Measurements from ENCODE around the gene SLC35B3.
"Not testable (repeated sequence)": the region's sequence is repeated elsewhere in the genome, so short reads cannot be mapped to it uniquely, and the experiment has no call there.

SLC35B3 gene

DNA sequence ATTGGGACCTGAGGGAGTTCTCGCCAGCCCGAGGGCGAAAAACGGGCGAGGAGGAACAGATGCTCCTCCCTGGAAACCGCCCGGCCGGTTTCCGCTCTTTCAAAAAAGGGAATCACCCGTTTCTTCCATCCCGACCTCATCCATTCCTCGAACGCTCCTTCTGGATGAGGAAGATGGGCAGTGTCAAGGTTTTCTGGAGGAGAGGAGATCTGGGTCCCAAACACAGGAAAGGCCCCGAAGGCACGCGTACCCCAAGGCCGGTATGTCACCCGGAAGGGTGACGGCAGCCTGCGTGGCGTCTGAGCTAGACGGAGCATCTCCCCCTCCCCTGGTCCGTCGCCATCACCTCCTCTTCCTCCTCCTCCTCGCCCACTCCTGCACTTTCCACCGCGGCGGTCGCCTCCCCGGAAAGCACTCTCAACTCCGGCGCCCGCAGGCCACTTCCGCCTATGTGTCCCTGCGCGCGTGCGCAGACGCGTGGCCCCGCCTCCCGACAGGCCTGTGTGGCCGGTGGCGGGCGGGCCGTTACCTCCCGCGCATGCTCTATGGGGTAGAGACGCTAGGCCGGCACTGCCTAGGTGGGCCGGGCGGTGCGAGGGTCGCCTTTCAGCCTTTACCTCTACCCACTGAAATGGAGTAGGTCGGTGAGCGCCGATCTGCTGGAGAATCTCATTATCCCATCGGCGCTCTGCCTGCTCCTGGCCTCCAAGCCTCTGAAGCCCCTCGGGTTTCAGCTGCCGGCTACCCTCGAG, at the start of gene SLC35B3:
Gene SLC35B3, minus strand, starts transcription at position 453 of the 752 bp plus-strand sequence.
- DNase-seq = peak; percentile 96

DNA sequence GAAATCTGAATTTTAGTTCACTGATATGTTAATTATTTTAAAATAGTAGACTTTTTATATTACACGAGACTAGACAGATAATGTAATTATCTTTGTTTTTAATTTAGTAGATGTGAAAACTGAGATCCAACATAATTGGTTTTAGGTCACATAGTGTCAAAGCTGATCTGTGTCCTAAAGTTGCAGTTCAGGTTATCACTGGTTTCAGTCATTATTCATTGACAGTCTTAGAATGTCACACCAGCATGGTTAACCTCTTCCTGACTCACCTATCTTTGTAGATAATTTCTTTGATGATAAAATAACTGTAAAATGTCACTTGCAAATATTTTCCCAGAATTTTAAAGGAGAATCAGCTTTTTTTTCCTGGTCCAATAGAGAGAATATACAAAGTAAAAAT, 48.3 kb upstream of the SLC35B3 start:
- no peak for DNase-seq

DNA sequence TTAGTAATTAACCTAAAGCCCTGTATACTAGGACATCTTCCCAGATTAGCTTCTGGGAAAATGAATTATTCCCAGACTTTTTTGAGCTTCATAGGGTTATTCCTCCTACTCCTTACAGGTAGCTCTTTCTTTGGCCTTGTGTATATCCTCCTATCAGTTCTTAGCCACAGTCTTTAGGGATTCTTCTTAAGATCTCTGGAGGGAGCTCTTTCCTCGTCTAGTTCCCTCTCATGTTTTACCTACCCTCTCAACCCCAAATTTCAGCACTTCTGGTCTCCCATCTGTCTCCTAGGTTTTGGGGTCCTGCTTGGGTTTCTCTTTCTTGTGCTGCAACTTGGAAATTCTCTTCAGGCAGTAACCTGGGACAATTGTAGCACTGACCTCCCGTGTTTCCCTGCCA, 46.4 kb upstream of the SLC35B3 start:
- DNase-seq = no peak

DNA sequence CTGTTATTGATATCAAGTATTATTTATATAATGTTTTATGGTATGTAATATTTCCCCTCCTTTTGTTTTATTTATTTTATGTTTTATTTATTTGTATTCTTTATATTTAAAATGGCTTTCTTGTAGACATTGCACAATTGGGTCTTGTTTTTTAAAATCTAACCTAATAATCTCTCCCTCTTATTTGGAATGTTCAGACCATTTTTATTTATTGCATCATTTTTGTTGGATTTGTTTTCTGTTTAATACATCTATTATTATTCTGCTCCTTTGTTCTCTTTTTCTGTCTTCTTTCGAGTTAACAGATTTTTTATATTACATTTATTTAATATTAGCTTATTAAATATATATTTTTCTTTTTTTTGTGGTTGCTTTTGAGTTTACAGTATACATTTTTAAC, 43.1 kb upstream of the SLC35B3 start:
- DNase-seq = no peak

DNA sequence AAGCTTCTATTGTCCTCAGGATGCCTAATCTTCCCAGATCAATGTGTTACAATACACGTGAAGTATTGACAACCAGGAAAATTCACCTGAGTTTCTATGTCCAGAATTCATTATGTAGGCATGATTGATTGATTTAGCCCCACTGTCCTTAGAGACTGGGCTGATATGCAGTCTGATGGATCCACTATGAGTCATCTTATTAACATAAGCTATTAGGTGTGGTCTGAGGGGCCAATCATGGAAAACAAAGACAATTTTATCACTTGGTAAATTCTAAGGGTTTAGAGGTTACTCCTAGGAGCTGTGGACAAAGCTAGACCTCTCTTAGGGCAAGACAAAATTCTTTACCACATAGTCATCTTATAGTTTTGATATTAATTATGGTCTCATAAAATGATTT, 41.3 kb upstream of the SLC35B3 start:
- no peak for DNase-seq

DNA sequence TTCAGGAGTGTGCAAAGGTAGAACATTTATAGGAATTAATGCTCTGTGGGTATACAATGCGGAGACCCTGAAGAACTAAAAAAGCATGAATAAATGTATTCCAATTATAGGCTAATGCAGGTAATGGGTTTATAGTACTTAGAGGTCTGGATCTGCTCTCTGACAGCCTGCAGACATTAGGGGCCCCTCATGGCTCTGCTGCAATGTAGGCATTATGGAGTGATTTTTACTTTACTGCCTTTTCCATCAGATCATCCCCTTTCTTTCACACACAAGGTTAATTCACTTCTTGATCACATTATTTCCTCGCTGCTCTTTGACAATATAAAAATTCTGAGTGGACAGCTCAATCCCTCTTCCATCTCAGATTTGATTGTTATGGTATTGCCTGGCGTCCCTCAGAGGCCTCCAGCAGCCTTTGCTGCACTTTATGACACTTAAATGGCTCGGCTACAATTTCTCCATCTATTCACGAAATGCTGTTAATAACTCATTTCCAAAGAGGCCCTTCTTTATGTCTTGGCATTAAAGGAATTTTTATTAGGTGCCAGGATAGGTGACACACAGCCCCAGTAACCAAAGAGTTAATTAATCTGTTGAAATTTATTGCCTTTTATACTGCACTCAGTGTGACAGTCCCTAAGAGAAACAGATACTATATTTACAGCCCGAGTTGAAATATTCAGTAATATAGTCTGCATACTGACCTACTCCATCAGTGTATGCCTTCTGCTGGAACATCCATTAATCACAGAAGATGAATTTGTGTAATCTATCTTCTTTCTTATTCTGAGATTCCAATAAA, 33.4 kb upstream of the SLC35B3 start:
- no peak for DNase-seq

DNA sequence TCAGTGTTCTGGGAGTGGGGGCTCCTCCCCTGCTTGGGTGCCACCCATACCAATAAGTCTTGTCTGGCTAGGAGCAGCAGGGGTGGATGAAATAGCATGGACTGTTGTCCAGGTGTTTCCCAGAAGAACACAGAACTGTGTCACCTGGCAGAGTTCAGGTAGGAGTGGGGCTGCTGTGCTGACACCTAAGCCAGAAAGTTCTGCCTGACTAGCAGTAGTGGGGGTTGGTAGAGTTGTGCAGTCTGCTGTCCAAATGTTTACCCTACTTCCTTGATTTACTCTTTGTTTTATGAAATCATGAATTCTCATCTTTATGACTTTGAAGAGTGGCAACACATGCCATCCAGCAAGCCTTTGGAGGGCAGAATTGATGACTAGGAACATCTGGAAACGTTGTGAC, 27.3 kb upstream of the SLC35B3 start:
- DNase-seq = no peak

DNA sequence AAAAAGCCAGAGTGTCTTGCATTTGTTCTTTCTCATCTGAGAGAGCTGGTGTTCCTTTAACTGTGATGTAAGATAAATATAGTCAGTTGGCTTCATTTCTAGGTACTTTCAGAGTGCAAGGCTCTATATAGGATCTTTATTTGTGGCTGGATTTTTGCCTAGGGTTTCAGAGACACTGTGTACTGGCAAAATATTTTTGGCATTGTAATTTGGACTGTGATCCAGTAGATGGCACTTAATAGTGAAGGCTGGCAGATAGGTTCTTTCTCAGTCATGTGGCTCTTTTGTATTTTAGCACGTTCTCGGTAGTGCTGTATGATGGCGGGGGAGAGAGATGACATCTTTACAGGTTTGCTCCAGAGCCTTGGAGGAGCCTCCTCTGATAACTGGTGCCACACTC, 26.8 kb upstream of the SLC35B3 start:
- no peak for DNase-seq

DNA sequence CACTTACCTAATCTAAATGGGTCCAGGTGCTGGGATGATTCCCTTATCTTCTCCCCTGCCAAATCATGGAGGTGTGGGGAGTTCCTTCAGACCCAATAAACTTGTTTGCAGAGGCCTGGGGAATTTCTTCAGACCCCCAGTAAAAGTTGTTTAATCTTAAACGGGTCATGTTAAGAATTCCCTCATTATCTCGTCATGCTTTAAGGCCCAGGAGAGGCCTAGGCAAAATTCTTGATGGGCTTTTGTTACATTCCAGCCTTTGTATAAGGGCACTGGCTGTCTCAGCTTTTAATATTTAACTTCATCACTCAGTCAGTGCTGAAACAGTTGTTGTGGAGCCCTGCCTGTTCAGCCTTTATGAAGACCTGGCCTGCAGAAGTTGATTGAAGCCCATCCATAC, 11.0 kb upstream of the SLC35B3 start:
- DNase-seq = no peak

DNA sequence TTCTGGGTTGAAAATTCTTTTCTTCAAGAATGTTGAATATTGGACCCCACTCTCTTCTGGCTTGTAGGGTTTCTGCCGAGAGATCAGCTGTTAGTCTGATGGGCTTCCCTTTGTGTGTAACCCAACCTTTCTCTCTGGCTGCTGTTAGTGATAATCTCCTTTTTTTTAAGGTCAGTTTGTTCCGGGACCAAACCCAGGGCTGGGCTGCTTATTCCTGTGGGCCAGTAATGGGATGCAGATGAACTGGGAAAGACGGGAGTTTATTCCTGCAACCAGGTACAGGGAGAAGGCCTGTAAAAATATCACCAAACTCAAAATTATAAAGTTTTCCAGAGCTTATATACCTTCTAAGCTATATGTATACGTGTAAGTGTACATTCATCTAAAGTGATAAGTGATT, 10.6 kb upstream of the SLC35B3 start:
- not testable (repeated sequence) for DNase-seq

DNA sequence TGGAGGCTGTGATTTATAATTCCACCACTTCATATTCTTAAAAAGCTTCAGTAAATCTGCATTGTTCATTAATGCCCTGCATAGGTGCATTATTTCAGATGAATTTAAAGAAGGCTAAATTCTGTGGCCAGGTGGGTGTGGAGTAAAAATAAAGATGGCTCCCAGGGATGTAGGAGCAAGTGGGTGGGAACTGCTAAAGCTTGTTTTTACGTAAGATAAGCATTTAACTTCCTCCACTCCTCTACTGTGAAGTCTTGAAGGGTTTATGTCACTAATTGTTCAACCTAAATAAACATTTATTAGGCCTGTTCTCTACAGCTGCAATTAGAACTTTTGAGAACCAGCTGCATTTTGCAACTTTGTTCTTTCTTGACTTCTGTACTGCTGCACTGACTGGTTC, 6.8 kb upstream of the SLC35B3 start:
- DNase-seq = no peak

DNA sequence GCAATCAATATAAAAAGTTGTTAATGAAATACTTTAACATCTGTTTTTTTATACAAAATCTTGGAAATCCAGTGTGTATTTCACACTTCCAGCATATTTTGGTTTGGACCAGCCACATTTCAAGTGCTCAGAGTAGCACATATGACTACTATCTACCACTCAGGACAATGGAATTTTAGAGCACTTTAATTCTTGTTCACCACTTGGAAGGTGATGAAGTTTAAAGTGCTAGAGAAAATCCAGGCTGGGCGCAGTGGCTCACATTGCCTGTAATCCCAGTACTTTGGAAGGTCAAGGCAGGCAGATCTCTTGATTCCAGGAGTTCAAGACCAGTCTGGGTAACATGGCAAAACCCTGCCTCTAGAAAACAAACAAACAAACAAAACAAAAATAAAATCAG, 6.1 kb upstream of the SLC35B3 start:
- no peak for DNase-seq

DNA sequence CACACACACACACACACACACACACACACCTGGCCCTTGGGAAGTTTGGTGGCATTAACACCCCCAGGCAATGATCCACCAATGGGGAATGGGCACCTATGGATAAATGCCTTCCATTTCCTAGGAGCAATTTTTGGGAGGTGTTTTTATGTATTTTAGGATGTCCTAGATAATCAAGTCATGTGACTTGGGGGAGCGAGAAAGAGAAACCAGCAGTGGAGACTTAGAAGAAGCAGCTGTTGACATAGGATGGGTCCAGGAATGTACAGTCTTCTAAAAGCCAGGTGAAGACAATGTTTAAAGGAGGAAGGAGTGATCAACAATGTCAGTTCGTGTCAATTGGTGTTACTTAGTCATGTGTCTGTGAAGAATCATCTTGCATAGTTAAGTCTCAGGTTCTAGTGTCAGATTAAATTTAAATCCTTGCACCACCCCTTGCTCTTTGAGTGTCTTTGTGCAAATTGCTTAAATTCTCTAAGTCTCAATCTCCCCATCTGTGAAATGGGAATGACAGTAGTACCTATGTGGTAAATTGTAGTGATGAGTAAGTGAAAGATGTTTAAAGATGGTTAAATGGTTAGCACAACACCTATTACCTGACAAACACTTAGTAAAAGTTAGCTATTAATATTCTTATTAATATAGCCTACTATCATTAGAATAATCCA, 4.4 kb upstream of the SLC35B3 start:
- no peak for DNase-seq

DNA sequence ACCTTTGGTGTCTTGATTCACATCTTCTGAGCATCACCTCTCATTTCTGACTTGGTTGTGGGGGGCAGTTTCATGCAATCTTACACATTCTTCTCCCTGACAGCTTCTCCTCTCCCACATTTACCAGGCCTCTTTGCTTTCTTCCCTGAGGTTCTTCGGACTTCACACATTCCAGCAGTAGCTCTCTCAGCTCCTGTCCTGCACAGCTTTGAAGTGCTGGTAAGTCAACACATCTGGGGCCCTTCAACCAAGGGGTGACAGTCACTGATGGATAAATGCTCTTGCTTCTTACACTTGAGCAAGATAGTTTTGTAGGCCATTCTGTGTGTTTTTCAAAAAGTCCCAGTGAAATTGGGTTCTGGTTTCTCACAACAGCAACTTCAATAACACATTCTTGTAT, 2.5 kb upstream of the SLC35B3 start:
- DNase-seq = no peak

DNA sequence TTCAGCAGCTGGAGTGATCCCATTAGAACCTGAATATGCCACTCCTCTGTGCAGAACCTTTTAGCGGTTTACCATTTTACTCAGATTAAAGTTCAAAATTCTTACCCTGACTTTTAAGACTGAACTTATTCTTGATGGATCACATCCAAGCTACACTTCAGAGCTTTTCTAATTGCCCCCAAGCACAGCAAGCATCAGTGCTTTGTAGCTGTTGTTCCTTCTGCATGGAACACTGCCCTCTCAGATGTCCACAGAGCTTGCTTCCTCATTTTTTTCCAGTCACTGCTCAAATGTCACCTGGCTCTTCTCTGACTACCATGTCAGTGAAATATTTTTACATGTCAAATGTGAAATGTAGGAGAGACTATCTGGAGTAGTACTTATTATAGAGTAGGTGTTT, 1.6 kb upstream of the SLC35B3 start:
- DNase-seq = no peak

DNA sequence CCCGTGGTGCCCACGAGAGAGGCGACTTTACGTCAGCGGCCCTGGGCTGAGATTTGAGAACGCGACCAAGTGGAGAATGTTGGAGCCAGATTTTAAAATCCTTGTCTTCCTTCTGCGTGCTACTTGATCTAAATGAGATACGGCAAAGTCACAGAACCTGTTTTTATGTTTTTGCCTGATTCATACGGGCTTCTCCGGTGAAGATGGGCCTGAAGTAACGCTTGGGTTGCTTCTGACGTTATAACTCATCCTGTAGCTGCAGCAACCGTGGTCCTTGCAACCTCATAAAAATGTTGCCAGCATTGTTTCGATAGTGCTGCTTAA, 462 bp upstream of the SLC35B3 start:
- no peak for DNase-seq

DNA sequence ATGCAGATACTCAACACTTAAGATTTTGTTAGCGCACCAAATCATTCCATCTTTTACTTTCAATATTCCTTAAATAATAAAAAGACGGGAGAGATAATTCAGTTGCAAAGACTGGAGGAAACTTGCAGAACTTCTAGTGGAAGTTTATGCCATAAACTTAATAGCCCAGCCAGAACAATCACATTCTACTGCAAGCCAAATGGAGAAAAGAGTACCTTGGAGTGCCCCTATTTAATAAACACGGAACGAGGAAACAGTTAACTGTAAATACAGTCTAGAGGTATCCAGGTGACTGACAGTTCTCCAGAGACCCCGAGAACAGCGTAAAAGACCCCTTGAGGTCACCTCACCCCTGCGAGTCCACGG, 635 bp downstream of the SLC35B3 start:
- DNase-seq = peak; percentile 60

DNA sequence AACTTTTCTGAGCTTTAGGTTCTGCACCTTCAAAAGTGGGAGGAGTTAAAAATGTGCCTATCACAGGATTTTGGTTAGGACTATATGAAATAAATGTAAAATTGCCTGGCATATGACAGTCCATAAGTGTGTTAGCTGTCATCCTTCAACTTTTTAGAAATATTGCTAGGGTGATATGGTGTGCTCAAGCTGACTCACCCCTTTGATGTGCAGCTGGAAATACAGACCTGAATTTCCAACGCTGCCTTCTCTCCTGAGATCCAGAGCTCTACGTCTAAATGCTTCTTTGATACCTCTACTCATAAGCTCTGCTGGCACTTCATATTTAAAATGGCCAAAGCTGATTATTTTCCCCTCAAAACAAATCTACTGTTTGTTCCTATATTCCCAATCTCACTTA, 2.7 kb downstream of the SLC35B3 start:
- no peak for DNase-seq

DNA sequence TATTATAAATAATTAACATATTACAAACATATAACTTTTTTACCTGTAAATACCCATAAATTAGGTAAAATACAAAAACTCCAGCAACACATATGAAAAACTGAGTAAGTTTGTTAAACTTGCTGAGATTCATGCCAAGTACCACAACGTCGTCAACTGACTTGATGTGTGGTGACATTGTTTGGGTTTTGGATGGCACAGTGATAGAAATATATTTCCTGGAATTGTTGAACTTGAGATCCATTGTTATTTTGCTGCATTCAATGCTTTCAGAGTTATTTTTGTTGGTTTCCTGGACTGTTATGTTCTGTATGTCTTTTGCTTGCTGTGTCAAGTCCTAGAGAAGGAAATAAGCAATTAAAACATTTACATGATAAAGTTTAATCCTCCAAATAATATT, 5.5 kb downstream of the SLC35B3 start:
- DNase-seq = no peak

DNA sequence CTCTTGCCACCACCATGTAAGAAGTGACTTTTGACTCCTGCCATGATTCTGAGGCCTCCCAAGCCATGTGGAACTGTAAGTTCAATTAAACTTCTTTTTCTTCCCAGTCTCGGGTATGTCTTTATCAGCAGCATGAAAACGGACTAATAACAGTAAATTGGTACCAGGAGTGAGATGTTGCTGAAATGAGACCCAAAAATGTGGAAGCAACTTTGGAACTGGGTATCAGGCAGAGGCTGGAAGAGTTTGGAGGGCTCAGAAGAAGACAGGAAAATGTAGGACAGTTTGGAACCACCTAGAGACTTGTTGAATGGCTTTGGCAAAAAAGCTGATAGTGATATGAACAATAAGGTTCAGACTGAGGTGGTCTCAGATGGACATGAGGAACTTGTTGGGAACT, 8.8 kb downstream of the SLC35B3 start:
- DNase-seq = not testable (repeated sequence)

DNA sequence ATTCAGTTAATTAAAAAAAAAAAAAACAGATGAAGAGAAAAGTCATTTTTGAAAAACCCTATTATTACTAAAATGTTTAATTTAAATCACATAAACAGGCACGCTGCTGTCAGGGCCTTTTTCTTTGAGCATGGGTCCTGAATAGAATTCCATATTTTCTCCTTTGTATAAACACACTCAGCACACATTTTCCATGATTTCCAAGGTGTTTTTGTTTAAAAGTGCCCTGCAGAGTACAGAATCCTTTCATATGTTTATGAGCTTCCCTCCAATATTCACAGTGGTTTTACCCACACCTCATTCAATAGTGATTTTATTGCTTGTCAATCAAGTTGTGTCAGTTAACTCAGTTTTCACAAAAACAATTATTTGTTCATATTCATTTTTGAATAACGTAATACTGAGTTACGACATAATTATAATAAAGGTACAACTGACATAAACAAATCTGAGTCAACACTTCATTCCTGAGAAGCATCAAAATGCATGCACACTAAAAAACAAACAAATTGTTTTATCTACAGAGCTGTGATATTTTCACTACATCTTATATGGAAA, 15.2 kb downstream of the SLC35B3 start:
- no peak for DNase-seq

DNA sequence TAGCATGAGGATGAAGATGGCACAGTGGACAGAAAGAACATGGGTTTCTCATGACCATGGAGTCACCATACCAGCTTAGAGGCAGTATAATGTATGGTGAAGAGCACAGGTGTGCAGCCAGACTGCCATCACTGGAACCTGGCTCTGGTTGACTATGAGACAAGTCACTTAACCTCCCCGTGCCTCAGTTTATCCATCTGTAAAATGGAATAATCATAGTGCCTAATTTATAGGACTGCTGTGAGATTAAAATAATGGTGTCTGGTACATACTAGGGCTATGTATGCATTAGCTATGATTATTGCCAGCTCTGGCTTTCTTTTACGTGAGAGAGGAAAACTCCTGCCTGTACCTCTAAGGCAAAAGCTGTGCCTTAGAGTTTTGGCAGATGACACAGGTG, 19.4 kb downstream of the SLC35B3 start:
- DNase-seq = no peak

DNA sequence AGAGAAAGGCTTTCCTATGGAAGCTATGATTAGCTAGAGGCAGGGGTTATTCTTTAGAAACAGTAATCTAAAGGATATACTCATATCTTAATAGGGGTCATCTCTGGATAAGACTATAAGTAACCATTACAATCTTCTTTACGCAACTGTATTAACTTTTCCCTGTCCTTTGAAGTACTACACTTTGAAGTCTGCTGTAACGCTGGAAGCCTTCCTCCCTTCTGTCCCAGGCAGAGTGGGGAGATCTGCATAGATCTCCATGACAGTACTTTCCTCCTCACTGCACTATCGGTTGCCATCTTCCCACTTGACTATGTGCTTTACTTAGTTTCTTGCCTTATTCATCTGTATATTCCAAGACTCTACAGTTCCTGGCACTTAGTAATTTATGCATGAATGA, 20.1 kb downstream of the SLC35B3 start:
- no peak for DNase-seq

DNA sequence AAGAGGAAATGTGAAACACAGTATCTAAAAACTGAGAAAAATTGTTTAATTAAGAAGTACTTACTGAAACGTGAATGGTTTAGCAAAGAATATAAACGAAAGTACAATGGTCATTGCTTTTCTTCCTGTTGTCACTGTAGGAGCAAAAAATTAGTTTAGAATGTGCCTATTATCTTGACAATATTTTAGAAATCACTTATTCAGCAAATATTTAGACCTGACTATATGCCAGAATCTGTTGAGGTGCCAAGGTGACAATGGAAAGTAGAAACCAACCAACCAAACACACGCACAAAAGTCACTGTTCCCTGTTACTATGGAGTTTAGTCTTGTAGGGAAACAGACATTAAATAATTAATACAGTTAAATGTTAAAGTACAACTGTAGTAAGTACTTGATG, 20.5 kb downstream of the SLC35B3 start:
- no peak for DNase-seq

All from NCI-H748 treated with DMSO at 0.1 percent for 48 hours (cell line).